ENCODE data around the gene RLF. TPM values are rescaled to one million over a fixed set of nuclear protein-coding genes. Genes with fewer than 3 reads are reported as not detected.

RLF gene
- total RNA-seq, 6 donors from 2014 or later: 8.9 to 22.3 (median 11.0) TPM

DNA sequence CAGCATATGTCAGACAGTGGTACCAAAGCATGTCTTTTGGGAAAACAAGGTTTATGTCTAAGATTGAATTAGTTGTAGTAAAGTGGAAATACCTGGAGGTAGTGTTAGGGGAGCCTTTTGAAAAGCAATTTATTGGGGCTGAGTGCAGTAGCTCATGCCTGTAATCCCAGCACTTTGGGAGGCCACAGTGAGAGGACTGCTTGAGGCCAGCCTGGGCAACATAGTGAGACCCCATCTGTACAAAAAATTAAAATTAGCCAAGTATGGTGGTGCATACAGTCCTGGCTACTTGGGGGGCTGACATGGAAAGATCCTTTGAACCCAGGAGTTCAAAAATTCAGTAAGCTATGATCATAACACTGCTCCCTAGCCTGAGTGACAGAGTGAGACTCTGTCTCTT lies 104.1 kb downstream of the RLF start:
- no peak for ATAC-seq (ENCODE audit: low FRiP score in 2 of 2)
- Histone ChIP-seq H3K36me3 (peaks cover 31 to 86% (median 40%) of the 10 kb centered on the region in 4 donors), H3K27me3 (no peaks in the 10 kb centered on the region), H3K27ac (no peak overlapping the region), H3K9me3 (no peaks in the 10 kb centered on the region), H3K4me1 (peaks cover 0 to 5% (median 3%) of the 10 kb centered on the region in 4 donors), H3K4me3 (no peak overlapping the region)
- no peak for TF ChIP-seq EP300 (IDR thresholded peaks at IDR 0.05)
- TF ChIP-seq, protein P1, sequence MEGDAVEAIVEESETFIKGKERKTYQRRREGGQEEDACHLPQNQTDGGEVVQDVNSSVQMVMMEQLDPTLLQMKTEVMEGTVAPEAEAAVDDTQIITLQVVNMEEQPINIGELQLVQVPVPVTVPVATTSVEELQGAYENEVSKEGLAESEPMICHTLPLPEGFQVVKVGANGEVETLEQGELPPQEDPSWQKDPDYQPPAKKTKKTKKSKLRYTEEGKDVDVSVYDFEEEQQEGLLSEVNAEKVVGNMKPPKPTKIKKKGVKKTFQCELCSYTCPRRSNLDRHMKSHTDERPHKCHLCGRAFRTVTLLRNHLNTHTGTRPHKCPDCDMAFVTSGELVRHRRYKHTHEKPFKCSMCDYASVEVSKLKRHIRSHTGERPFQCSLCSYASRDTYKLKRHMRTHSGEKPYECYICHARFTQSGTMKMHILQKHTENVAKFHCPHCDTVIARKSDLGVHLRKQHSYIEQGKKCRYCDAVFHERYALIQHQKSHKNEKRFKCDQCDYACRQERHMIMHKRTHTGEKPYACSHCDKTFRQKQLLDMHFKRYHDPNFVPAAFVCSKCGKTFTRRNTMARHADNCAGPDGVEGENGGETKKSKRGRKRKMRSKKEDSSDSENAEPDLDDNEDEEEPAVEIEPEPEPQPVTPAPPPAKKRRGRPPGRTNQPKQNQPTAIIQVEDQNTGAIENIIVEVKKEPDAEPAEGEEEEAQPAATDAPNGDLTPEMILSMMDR (IDR thresholded peaks at IDR 0.05): no peak
- no peak for TF ChIP-seq POLR2A (IDR thresholded peaks at IDR 0.05)
- TF ChIP-seq POLR2AphosphoS5 (IDR thresholded peaks at IDR 0.05): no peak
- DNase-seq: no peak

DNA sequence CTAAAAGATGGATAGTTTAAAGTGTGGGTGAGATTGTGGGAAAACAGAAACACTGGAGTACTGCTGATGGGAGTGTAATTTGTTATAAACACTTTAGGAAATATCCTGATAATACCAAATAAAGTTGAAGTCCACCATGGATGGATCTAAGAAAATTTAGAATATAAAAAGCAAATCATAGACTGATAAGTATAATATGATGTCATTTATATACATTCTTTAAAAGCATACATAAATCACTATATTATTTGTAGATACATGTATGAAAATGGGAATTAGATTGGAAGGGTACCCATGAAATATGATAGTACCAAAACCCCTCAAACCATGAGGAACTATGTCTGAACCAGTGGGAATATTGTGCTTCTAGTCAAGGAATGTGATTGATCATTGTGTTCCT lies 104.7 kb downstream of the RLF start:
- Histone ChIP-seq H3K9me3 (no peaks in the 10 kb centered on the region), H3K36me3 (peaks cover 36 to 86% (median 43%) of the 10 kb centered on the region in 4 donors), H3K27ac (no peak overlapping the region), H3K4me1 (peaks cover 0 to 5% (median 2%) of the 10 kb centered on the region in 4 donors), H3K4me3 (no peak overlapping the region), H3K27me3 (no peaks in the 10 kb centered on the region)
- DNase-seq: no peak
- TF ChIP-seq, protein P1 (IDR thresholded peaks at IDR 0.05): no peak
- TF ChIP-seq POLR2A (IDR thresholded peaks at IDR 0.05) (no peak), POLR2AphosphoS5 (IDR thresholded peaks at IDR 0.05) (no peak), EP300 (IDR thresholded peaks at IDR 0.05) (no peak)
- no peak for ATAC-seq (ENCODE audit: low FRiP score in 2 of 2)

DNA sequence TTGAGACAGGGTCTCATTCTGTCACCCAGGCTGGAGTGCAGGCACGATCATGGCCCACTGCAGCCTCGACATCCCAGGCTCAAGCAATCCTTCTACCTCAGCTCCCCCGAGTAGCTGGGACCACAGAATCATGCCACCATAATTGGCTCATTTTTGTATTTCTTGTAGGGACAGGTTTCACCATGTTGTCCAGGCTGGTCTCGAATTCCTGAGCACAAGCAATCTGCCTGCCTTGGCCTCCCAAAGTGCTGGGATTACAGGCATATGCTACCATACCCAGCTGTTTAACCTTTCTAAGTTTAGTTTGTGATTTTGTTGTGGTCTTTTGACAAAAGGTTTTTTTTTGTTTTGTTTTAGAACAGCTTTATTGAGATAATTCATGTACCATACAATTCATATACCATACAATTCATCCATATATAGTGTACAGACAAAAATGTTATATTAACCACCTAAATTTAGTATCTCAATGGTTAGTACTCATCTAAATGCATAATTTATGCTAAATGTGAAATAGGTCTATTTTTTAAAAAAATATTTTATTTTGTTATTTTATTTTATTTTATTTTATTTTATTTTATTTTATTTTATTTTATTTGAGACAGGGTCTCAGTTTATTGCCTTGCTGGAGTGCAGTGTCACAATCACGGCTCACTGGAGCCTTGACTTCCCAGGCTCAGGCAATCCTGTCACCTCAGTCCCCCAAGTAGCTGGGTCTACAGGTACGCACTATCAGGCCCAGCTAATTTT lies 105.8 kb downstream of the RLF start:
- Histone ChIP-seq H3K4me3 (no peak overlapping the region), H3K27ac (peak overlapping the region in 2 of 4 donors; percentile 15 to 22), H3K36me3 (peaks cover 32 to 85% (median 42%) of the 10 kb centered on the region in 4 donors), H3K9me3 (no peaks in the 10 kb centered on the region), H3K27me3 (no peaks in the 10 kb centered on the region), H3K4me1 (peaks cover 0 to 5% (median 2%) of the 10 kb centered on the region in 4 donors)
- TF ChIP-seq EP300 (IDR thresholded peaks at IDR 0.05) (no peak), POLR2A (IDR thresholded peaks at IDR 0.05) (no peak), POLR2AphosphoS5 (IDR thresholded peaks at IDR 0.05) (no peak)
- TF ChIP-seq, protein P1 (IDR thresholded peaks at IDR 0.05): no peak
- 92 to 96% methylated on average over 6 of the region's 6 CpGs for WGBS, 2 donors
- DNase-seq (no peak), ATAC-seq (ENCODE audit: low FRiP score in 2 of 2) (no peak)

DNA sequence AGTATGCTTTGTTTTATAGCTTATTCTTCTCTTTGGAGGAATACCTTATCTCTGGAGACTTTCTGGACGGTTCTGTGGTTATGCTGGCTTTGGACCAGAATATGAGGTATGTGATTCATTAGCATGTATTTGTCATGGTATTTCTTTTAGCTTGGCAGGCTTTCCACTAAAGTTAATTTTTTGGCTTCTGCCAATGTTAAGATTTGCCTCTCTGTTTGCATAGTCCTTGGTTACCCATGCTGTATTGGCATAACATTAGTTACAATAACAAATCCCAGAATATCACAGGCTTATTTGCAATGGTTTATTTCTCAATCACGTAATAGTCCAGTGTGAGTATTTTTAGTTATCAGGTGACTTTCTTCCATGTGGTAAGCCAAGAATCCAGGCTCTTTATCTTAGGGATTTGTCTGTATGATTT lies 106.6 kb downstream of the RLF start:
- no peak for DNase-seq
- peaks cover 0 to 5% (median 1%) of the 10 kb centered on the region in 4 donors for H3K4me1 ChIP-seq
- peak; percentile 59 to 90 for ATAC-seq (ENCODE audit: low FRiP score in 2 of 2)
- H3K27ac ChIP-seq: peak overlapping the region in 2 of 4 donors; percentile 15 to 22
- H3K27me3 ChIP-seq: no peaks in the 10 kb centered on the region
- no peak overlapping the region for H3K4me3 ChIP-seq
- 48 to 52% methylated on average over 2 of the region's 2 CpGs for WGBS, 2 donors
- H3K36me3 ChIP-seq: peaks cover 31 to 85% (median 41%) of the 10 kb centered on the region in 4 donors
- H3K9me3 ChIP-seq: no peaks in the 10 kb centered on the region
- TF ChIP-seq POLR2A (IDR thresholded peaks at IDR 0.05): no peak
- TF ChIP-seq, protein P1 (IDR thresholded peaks at IDR 0.05): no peak
- TF ChIP-seq POLR2AphosphoS5 (IDR thresholded peaks at IDR 0.05): no peak
- no peak for TF ChIP-seq EP300 (IDR thresholded peaks at IDR 0.05)

DNA sequence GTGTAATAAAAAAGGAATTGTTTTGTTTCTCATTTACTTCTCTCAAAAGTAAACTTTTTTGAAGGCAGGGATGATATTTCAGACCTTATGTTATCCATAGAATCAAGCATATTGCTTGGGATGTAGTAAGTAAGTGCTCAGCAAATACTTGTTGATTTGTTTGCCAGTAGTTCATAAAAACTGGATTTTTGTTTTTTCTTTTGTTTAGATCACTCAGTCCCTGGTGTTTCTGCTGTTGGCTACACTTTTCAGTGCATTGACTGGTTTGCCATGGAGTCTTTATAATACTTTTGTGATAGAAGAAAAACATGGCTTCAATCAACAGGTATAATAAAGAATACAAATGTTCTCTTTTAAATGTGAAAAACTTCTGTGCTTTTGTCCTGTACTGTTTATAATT lies 107.0 kb downstream of the RLF start:
- peaks cover 30 to 85% (median 42%) of the 10 kb centered on the region in 4 donors for H3K36me3 ChIP-seq
- DNase-seq: no peak
- H3K4me1 ChIP-seq: peaks cover 0 to 5% (median 0%) of the 10 kb centered on the region in 4 donors
- H3K4me3 ChIP-seq: no peak overlapping the region
- no peaks in the 10 kb centered on the region for H3K9me3 ChIP-seq
- no peaks in the 10 kb centered on the region for H3K27me3 ChIP-seq
- no peak for TF ChIP-seq EP300 (IDR thresholded peaks at IDR 0.05)
- no peak for TF ChIP-seq POLR2A (IDR thresholded peaks at IDR 0.05)
- no peak for TF ChIP-seq POLR2AphosphoS5 (IDR thresholded peaks at IDR 0.05)
- TF ChIP-seq, protein P1 (IDR thresholded peaks at IDR 0.05): no peak
- H3K27ac ChIP-seq: no peak overlapping the region
- no peak for ATAC-seq (ENCODE audit: low FRiP score in 2 of 2)
